ENCODE measurements around the gene LGSN.

- TF ChIP-seq POLR2A (IDR thresholded peaks at IDR 0.05; ENCODE audit: low read depth, low read length) (no peak), POLR2AphosphoS5 (IDR thresholded peaks at IDR 0.05; ENCODE audit: insufficient read depth, low read depth, low read length) (no peak), EZH2 (IDR thresholded peaks at IDR 0.05; ENCODE audit: borderline replicate concordance, low read depth, low read length, severe bottlenecking) (no peak), GATA2 (IDR thresholded peaks at IDR 0.05; ENCODE audit: insufficient read depth, insufficient read length, low read depth, low read length) (no peak), JUN (IDR thresholded peaks at IDR 0.05; ENCODE audit: borderline replicate concordance, insufficient read depth, insufficient read length, low read depth) (no peak), MYC (IDR thresholded peaks at IDR 0.05; ENCODE audit: low read depth, low read length) (no peak)
- TF ChIP-seq, protein P1, sequence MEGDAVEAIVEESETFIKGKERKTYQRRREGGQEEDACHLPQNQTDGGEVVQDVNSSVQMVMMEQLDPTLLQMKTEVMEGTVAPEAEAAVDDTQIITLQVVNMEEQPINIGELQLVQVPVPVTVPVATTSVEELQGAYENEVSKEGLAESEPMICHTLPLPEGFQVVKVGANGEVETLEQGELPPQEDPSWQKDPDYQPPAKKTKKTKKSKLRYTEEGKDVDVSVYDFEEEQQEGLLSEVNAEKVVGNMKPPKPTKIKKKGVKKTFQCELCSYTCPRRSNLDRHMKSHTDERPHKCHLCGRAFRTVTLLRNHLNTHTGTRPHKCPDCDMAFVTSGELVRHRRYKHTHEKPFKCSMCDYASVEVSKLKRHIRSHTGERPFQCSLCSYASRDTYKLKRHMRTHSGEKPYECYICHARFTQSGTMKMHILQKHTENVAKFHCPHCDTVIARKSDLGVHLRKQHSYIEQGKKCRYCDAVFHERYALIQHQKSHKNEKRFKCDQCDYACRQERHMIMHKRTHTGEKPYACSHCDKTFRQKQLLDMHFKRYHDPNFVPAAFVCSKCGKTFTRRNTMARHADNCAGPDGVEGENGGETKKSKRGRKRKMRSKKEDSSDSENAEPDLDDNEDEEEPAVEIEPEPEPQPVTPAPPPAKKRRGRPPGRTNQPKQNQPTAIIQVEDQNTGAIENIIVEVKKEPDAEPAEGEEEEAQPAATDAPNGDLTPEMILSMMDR (IDR thresholded peaks at IDR 0.05; ENCODE audit: extremely low read depth in 1 of 2, insufficient read depth in 1 of 2, low read depth in 1 of 2, low read length in 2 of 2) = no peak
- TF ChIP-seq, protein P2, sequence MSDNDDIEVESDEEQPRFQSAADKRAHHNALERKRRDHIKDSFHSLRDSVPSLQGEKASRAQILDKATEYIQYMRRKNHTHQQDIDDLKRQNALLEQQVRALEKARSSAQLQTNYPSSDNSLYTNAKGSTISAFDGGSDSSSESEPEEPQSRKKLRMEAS (IDR thresholded peaks at IDR 0.05; ENCODE audit: insufficient read depth, insufficient read length) = no peak
These were observed 50.3 kb downstream of the LGSN start for GRCh38 chr6:63269470-63269869.
